Stimulated activated CD4-positive, alpha-beta T cell treated with anti-CD3 and anti-CD28 coated beads, Interleukin-1b, Interleukin-23, amount 100 ng/mL, for 4 hours (primary cell): ENCODE measurements around the gene UBR3.

ENCODE experiments used
- DNase-seq, 2 donors: peaks; one replicate each; pipeline ENCODE4 v3.0.0-alpha.2; 2020; ENCODE audit warnings: low read depth in 2 of 2

UBR3 gene

DNA sequence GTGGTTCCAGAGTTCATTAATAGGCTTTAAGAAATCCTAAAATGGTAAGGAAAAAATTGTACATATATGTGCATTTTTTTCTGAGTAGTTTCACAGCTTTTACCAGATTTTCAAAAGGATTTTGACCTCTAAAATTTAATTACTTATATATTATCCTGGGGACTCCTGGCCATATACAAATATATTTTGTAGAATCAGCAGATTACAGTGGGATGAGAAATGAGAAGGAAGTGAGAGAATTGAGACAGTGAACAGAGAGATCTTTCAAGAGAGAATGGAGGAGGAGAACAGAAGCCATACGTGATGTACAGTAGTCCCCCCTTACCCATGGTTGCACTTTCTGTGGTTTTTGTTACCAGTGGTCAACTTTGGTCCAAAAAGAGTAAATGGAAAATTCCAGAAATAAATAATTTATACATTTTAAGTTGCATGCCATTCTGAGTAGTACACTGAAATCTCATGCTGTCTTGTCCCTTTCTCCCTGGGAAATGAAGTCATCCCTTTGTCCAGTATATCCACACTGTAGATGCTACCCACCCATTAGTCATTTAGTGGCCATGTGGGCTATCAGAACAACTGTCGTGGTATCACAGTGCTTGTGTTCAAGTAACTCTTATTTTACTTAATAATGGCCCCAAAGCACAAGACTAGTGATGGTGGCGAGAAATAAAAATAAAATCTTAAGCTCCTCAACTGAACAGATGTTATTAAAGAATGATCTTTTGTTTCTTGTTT, 220.2 kb downstream of the UBR3 start:
- DNase-seq: no peak

DNA sequence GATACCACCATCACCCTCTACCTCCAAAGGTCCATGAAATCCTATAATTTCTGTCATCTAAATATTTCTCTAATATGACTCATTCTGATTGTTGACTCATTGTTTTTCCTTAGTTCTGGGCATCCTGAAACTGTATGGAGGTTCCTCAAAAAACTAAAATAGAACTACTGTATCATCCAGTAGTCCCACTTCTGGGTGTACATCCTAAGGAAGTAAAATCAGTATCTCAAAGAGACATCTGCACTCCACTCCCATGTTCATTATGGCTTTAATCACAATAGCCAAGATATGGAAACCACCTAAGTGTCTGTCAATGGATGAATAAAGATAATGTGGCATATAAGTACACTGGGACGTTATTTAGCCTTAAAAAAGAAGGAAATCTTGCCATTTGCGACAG, 224.9 kb downstream of the UBR3 start:
- no peak for DNase-seq

DNA sequence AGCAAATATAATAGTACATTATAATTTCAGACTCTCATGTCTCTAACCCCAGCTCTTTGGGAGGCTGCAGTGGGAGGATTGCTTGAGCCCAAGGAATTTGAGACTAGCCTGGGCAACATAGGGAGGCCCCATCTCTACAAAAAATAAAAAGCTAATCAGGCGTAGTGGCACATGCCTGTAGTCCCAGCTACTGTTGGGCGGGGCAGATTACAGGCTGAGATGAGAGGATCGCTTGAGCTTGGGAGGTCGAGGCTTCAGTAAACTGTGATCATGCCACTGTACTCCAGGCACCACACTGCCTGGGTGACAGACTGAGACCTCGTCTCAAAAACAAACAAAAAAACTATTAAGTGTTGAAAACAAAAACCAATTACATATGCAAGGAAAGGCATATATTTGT, 227.7 kb downstream of the UBR3 start:
- DNase-seq: no peak

DNA sequence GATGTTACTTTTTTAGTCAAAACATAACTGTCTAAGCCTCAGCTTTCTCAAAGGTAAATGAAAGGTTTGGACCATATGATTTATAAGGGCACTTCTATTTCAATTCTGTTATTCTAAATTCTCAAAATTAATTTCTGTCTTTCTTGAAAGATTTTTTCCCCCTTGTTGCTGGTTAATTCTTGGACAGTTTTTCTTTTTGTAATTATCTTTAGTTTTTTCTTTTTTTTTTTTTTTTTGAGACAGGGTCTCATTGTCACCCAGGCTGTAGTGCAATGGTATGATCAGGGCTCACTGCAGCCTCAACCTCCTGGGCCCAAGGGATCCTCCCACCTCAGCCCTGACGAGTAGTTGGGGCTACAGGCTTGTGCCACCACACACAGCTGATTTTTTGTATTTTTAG, 229.6 kb downstream of the UBR3 start:
- DNase-seq: no peak

DNA sequence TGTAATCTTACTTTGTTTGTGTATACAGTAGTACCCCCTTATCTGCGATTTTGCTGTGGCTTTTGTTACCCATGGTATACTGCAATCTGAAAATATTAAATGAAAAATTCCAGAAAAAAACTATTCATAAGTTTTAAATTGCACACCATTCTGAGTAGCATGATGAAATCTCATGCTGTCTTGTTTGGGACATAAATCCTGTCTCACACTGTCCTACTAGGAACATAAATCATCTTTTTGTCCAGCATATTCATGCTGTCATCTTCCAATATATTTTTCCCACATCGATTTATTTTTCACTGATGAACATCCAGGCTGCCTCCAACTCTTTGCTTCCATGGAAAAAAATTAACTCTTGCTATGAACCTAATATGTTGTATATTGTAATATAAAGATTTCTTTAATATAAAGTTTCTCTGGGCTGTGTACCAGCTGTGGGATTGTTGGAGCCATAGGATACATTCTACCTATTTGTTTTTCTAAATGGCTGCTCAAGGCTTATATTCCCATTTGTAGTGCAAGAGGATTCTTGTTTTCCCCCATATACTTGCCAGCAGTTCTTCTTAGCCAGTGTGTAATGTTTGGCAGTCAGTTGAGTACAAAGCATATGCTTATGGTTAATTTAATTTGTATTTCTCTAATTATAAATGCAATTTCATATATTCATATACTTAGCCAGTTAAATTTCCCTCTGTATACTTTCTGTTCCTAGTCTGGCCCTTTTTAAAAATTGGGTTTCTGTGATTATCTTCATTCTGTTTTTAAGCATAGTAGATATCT, 236.4 kb downstream of the UBR3 start:
- no peak for DNase-seq

DNA sequence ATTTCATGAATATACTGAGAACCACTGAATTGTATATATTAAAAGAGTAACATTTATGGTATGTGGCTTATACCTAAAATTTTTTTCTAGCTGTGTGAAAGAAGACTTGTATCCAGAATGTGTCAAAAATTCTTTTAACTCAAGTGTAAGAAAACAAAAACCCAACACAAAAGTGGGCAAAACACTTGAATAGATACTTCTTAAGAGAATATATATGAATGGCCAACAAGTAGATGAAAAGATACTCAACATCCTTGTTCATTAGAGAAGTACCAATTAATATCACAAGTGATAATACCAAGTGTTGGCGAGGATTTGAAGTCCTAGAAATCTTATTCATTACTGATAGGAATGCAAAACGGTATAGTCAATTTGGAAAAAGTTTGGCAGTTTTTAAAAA, 243.5 kb downstream of the UBR3 start:
- DNase-seq: no peak

DNA sequence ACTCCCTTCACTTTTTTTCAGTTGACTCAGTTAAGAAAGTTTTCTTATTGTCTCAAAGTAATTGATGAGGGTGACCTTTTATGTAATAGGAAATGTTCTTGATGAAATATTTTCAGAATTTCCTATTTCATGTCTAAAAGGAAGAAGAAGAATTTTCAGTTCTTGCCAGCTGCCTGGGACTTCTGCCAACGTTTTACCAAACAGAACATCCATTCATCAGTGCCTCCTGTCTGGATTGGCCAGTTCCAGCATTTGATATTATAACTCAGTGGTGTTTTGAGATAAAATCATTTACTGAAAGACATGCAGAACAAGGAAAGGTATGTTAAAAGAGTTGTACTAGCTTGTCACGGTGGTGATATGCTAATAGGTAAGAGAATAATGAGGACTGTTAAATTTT, 246.0 kb downstream of the UBR3 start:
- DNase-seq: no peak

DNA sequence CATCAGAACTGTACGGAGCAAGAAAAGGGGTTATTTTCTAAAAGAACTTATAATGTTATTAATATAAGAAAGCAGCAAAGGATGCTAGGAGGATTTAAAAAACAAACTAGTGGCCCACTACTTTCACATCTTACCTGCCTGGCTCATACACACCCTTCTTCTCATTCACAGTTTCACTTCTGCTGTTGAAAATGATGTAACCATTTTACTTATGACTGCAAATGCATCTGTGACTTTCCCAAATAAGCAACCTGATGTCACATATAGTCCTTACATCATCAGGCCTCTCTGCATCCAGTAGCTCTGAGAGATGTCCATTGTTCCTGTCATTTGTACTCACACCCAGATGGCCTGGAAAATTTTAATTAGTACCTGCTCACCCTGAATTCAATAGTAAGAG, 248.9 kb downstream of the UBR3 start:
- DNase-seq: no peak

DNA sequence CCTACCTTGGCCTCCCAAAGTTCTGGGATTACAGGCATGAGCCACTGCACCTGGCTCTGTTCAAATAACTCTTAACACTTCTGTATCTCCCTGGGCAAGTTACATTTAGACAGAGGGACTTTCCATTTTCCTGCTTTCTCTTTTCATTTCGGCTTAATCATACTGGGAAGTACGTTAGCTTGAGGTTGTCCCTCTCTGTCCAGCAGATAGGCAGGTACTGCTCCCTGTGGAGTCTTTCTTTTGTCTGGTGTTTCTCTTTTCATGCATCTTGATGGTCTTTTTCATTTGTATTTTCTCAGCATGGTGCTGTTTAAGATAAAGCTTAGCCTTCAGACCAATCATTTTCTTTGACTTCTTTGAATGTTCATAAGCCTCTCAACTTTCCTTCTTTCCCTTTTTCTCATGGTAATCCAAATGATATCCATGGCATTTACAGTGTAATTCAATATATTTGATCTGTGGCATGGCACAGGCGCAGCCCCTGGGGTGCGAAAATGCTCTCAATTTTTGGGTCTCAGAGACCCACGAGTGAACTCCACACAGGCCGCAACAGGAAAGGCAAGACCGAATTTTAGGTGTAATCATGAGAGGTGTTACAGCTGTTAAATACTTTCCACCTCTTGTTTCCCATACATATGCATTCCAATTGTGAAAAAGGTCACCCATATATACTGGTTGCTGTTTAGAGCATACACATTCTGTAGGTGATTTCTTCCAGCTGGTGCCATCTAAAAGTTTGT, 250.7 kb downstream of the UBR3 start:
- DNase-seq: no peak

DNA sequence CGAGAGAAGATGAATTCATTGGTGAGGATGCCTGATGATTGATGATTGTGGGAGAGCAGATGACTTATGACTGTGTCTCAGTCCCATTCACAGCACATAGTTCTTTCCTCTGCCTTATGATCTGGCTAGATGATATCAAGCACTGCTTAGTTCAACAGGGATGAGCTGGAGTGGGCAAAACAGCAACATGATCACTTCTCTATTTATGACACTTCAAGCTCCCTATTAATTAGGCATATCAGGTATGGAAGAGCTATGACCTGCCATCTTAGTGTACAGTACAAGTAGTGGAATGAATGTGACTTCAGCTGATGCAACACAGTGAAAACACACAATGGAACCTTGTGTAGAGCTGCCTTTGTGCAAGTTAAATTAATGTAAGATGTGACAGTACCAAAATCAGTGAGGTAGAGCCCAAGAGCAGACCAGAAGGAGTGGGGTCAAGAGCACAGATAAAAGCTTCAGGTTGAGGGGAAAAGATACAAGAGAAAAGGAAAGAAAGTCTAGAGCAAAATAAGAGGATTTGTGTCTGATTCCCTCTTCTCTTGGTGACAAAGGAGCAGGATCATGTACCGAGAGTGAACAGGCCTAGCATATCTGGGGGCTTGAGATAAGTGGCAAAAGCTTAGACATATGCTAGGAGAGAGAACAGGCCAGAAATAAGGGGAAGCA, 257.7 kb downstream of the UBR3 start:
- DNase-seq: no peak

DNA sequence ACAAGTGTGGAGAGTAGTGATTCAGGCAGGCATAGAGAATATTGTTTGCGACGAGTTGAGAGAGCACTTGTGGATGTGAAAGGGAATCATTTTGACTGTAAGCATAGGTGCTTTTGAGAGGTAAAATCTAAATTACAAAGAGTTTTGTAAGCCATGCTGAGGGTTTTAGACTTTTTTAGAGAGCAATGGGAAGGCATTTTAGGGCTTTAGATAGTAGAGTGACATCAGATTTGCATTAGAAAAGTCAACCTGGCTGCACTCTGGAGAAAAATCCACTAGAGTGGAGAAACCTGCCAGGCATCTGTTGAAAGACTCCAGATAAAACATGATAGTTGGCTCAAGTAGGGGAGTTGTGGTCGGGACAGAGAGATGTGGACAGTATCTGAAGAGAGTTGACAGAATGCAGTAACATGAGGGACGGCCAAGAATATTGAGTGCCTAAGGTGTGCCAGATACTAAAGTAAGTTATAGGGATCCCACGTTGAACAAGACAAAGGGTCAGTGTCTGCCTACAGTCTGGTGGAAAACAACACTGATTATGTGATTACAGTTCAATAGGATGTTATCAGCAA, 258.9 kb downstream of the UBR3 start:
- no peak for DNase-seq

DNA sequence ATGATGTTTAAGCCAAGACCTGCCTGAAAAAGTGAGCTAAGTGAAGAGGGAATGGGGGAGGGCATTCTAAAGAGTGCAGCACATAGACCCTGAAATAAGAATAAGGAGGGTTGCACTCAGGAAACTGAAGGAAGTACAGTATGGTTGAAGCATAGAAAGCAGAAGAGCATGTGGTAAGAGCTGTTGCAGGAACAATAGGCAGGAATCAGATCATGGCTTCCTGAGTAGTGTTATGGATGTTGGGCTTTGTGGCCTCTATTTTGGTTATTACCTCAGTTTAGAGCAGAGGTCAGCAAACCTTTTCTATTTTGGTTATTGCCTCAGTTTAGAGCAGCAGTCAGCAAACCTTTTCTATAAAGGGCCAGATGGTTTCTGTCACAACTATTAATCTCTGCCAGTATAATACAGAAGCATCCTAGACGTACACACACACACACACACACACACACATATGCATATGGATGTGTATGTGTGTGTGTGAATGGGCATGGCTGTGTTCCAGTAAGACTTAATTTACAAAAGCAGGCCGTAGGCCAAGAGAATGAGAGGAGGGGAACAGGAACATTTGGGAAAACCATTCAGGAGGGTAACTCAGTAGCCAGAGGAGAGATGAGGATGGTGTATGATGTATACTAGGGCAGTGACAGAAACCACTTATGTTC, 259.6 kb downstream of the UBR3 start:
- DNase-seq: no peak

DNA sequence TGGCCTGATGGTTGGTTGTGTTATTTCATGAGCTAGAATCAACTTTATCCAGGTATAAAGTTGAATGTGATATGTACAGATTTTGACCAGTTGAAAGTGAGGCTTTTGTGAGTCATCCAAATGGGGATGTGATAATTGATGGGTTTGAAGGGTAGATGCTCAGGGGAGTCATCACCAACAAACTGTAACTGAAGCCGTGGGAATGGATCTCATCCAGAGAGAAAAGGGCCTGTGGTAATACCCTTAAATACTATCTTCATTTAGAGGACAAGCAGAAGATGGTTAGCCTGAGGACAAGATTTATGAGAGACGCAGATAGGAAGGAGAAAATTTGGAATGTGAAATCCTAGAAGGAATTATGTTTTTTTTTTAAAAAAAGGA, 260.1 kb downstream of the UBR3 start:
- no peak for DNase-seq

DNA sequence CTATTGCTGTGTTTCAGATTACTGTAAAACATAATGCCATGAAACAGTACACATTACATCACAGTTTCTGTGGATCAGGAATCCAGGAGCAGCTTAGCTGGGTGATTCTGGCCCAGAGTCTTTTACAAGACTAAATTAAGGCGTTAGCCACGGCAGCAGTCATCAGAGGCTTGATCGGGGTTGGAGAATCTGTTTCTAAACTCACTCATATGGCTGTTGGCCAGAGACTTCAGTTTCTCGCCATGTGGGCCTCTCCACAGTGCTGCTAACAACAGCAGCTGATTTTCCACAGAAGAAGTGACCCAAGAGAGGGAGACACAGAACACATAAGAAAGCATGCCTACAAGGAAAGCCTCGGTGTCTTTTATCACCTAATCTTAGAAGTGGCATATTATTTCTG, 261.5 kb downstream of the UBR3 start:
- no peak for DNase-seq

DNA sequence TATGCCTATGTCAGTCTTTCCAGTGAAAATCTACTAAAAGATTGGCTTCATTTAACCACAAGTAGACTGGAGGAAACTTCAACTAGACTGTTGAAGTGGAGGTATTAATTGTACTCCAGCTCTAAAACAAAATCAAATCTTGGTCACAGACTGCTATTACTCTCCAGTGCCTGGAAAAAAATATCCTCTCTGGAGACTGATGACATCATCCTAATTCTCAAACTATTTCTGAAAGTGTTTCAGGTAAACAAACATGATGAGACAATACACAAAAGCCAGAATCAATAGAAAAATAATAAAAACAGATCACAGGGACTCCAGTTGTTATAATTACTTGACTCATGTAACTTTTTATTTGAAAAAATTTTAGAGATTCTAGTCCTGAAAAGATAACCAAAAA, 263.0 kb downstream of the UBR3 start:
- no peak for DNase-seq

DNA sequence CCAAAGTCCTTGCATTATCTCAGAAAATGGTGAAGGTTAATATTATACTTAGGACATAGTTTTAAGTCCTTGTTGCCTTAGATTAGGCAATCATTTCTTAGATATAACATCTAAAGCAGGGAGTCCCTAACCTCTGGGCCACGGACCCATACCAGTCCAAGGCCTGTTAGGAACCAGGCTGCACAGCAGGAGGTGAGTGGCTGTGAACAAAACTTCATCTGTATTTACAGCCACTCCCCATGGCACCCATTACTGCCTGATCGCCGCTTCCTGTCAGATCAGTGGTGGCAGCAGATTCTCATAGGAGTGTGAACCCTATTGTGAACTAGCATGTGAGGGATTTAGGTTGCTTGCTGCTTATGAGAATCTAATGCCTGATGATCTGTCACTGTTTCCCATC, 264.2 kb downstream of the UBR3 start:
- DNase-seq: no peak

DNA sequence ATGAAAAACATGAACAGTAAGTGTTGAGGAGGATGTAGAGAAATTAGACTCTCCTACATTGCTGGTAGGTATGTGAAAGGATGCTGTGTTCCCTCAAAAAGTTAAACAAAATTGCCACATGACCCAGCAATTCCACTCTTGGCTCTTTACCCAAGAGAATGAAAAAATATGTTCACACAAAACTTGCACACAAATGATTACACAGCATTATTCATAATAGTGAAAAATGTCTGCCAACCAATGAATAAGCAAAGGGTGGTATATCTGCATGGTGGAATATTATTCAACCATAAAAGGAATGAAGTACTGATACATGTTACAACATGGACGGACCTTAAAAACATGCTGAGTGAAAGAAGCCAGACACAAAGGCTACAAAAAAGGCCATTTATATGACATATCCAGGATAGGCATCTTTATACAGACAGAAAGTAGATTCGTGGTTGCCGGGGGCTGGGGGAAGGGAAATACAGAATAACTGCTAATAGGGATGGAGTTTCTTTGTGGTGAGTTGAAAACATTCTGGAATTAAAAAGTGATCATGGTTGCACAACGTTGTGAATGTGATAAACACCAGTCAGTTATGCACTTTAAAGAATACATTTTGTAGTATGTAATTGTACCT, 265.3 kb downstream of the UBR3 start:
- no peak for DNase-seq

DNA sequence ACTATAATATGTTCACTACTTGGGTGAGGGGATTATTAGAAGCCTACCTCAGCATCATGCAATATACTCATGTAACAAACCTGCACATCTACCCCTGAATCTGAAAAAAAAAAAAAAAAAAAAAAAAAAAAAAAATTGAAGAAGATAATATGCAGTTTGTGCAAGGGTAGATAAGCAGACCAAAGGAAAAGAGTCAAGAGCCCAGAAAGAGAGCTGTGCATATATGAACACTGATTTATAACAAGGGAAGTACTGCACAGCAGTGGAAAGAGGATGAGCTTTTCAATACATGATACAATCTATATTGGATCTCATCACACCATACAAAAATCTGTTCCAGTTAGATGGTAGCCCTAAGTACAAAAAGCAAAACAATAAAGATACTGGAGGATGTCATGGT, 268.1 kb downstream of the UBR3 start:
- DNase-seq: no peak

DNA sequence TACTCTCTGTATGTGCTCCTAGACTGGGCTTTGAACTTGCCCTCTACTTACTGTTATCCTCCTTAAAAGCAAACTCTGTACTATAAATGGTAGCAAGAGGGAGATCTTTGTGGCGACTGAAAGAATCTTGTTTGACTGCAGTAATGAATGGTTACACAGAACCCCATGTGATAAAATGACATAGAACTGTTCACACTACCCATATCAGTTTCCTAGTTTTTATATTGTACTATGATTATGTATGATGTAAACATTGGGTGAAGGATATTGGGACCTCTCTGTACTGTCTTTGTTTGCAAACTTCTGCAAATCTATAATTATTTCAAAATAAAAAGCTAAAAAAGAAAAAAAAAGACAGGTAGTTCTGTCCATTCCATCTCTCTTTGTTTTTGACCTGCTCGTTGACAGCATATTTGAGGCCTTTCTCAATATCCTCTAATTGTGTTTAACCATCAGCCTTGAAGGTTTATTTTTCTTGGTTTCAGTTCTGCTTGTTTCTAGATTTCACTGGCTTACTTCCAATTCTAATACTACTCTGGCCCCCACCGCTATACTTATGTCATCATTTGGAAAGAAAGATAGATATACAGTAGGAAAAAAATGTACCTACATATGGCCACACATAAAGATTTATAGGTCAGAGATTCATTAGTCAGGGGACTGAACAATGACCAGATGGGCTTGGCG, 271.5 kb downstream of the UBR3 start:
- no peak for DNase-seq

DNA sequence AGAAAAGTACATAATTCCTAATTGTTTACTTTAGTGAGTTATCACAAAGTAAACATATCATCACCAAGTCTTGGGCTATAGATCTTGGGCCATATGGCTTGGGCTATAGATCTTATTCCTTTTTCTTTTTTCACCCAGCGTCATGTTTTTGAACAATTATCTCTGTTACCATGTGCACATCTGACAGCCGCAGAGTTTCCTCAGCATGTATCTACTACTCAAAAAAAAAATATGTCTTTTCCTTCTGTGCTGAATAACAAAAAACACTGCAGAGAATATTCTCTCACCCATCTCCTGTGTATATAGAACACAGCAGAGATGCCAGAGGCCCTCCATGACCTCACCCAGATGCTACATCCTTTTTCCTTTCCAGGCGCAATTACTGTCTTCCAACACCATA, 274.5 kb downstream of the UBR3 start:
- DNase-seq: no peak
